HepG2 (cell line): ENCODE results near the gene NBEAL1. TPM values are rescaled to one million over a fixed set of nuclear protein-coding genes. Genes with fewer than 3 reads are reported as not detected.

ENCODE experiments used
- ATAC-seq: fragments of 200-7000 bp; cut with Tn5 transposase; 3 replicates; pipeline ENCODE4 v1.9.1; 2020; ENCODE audit warnings: mild to moderate bottlenecking, moderate library complexity
- BruUV-seq: library from RNA; stranded (reverse); fragments of 400-500 nt; replicated peaks from 2 replicates; lab custom pipeline; 2021; lab: Mats Ljungman, UMichigan
- CTCF ChIA-PET: fragments of 300-600 bp; formaldehyde crosslinking; extraction: SDS; loops from one replicate; lab custom pipeline; 2021; ENCODE audit warnings: low total read pairs, inconsistent platforms, low intra/inter-chr PET ratio; lab: Yijun Ruan, JAX
- POLR2A ChIA-PET: fragments of 350-600 bp; sonication (Branson Sonifier 250); formaldehyde crosslinking; loops from one replicate; lab custom pipeline; 2020; ENCODE audit warnings: antibody characterized with exemption, inconsistent platforms; lab: Yijun Ruan, JAX
- DNase-seq: peaks from one replicate; pipeline ENCODE4 v3.0.0-alpha.2; 2015; ENCODE audit warnings: low spot score
- FAIRE-seq: peaks from 3 replicates; lab custom pipeline; 2011; peaks lifted over from hg19 to GRCh38; lab: Jason Lieb, UNC
- H2AFZ ChIP-seq: one replicate; pipeline ENCODE4 v1.6.1; 2011; ENCODE audit warnings: low read length, inconsistent platforms
- H3K27ac ChIP-seq: fragments of 300-600 bp; 3 replicates; pipeline ENCODE4 v1.8.0; 2011; ENCODE audit warnings: mixed run types, mild to moderate bottlenecking, mixed read lengths, low read length, inconsistent platforms; ENCODE audit not compliant: insufficient read depth; ENCODE audit errors: extremely low read length
- H3K27me3 ChIP-seq, 2 experiments: fragments of 200-600 bp in 1 of 2; 2 replicates in 1 of 2; 3 replicates in 1 of 2; pipeline versions ENCODE4 v1.6.0 to v1.8.0; 2011; ENCODE audit warnings: low read length in 2 of 2, mild to moderate bottlenecking in 2 of 2, moderate library complexity in 2 of 2, inconsistent platforms in 1 of 2; ENCODE audit not compliant: insufficient read depth in 2 of 2, control insufficient read depth in 1 of 2
- H3K36me3 ChIP-seq, 2 experiments: fragments of 200-600 bp in 1 of 2; replicated peaks in 1 of 2; 2 replicates in 1 of 2; 3 replicates in 1 of 2; pipeline versions ENCODE4 v1.5.1 to v1.8.0; 2011; ENCODE audit warnings: low read length in 2 of 2, inconsistent platforms in 1 of 2; ENCODE audit not compliant: insufficient read depth in 2 of 2, control insufficient read depth in 1 of 2
- H3K4me1 ChIP-seq: 2 replicates; pipeline ENCODE4 v1.5.1; 2012; ENCODE audit warnings: low read length, inconsistent platforms; ENCODE audit not compliant: insufficient read depth
- H3K4me2 ChIP-seq: 2 replicates; pipeline ENCODE4 v1.6.0; 2011; ENCODE audit warnings: low read depth, low read length, inconsistent platforms
- H3K4me3 ChIP-seq, 3 experiments: fragments of 200-600 bp in 1 of 3; sonication (generic), shearing (Covaris generic) in 1 of 3; replicated peaks in 1 of 3; 2 replicates each; pipeline ENCODE4 v1.5.1; 2011 to 2016; ENCODE audit warnings: low read length in 3 of 3, inconsistent platforms in 2 of 3, low read depth in 2 of 3, mild to moderate bottlenecking in 2 of 3, control low read depth in 1 of 3, mixed read lengths in 1 of 3; ENCODE audit not compliant: insufficient read depth in 1 of 3
- H3K79me2 ChIP-seq: one replicate; pipeline ENCODE4 v1.6.1; 2011; ENCODE audit warnings: low read length, inconsistent platforms; ENCODE audit not compliant: insufficient read depth
- H3K9ac ChIP-seq: 2 replicates; pipeline ENCODE4 v1.6.0; 2011; ENCODE audit warnings: mild to moderate bottlenecking, low read depth, low read length, inconsistent platforms; ENCODE audit not compliant: insufficient read depth
- H3K9me3 ChIP-seq: 2 replicates; pipeline ENCODE4 v1.5.1; 2012; ENCODE audit warnings: mild to moderate bottlenecking, low read length
- H4K20me1 ChIP-seq: 2 replicates; pipeline ENCODE4 v1.6.0; 2011; ENCODE audit warnings: inconsistent platforms, mild to moderate bottlenecking, low read length, moderate library complexity; ENCODE audit not compliant: insufficient read depth
- ATF1 ChIP-seq: IDR thresholded peaks from 2 replicates; pipeline ENCODE4 v1.6.1; 2016; ENCODE audit warnings: mild to moderate bottlenecking, control low read depth
- BORCS8-MEF2B ChIP-seq: sonication (generic); formaldehyde crosslinking; IDR thresholded peaks from 2 replicates; pipeline ENCODE4 v1.8.0; 2022; ENCODE audit warnings: mild to moderate bottlenecking, missing genetic modification reagents
- DNMT1 ChIP-seq: sonication (generic); formaldehyde crosslinking; IDR thresholded peaks from 2 replicates; pipeline ENCODE4 v1.5.1; 2020; ENCODE audit warnings: mild to moderate bottlenecking, missing genetic modification reagents
- ETV5 ChIP-seq: IDR thresholded peaks from 2 replicates; pipeline ENCODE4 v1.6.1; 2018; ENCODE audit warnings: missing biosample characterization, missing genetic modification reagents, inconsistent platforms, borderline replicate concordance
- NBN ChIP-seq: fragments of 450-650 bp; conservative IDR thresholded peaks from 2 replicates; pipeline ENCODE4 v1.6.1; 2017
- NFKBIZ ChIP-seq: IDR thresholded peaks from 2 replicates; pipeline ENCODE4 v1.6.1; 2018; ENCODE audit warnings: missing genetic modification reagents, missing compliant biosample characterization
- RARA ChIP-seq: IDR thresholded peaks from 2 replicates; pipeline ENCODE4 v1.6.1; 2016; ENCODE audit warnings: missing genetic modification reagents, missing compliant biosample characterization
- RBAK ChIP-seq: sonication (generic); formaldehyde crosslinking; IDR thresholded peaks from 2 replicates; pipeline ENCODE4 v1.5.1; 2020; ENCODE audit warnings: mild to moderate bottlenecking, missing genetic modification reagents
- SAP130 ChIP-seq: IDR thresholded peaks from 2 replicates; pipeline ENCODE4 v1.6.1; 2016; ENCODE audit warnings: low read depth
- TGIF2 ChIP-seq: IDR thresholded peaks from 2 replicates; pipeline ENCODE4 v1.6.1; 2016; ENCODE audit warnings: control low read depth, missing compliant biosample characterization
- ZBTB8A ChIP-seq: sonication (generic); formaldehyde crosslinking; IDR thresholded peaks from 2 replicates; pipeline ENCODE4 v1.4.0; 2020; ENCODE audit warnings: mild to moderate bottlenecking, low read depth, missing genetic modification reagents, borderline replicate concordance
- ZNF383 ChIP-seq: sonication (generic); formaldehyde crosslinking; IDR thresholded peaks from 2 replicates; pipeline ENCODE4 v1.4.0; 2020; ENCODE audit warnings: missing genetic modification reagents, mild to moderate bottlenecking, borderline replicate concordance
- ZNF556 ChIP-seq: sonication (generic); formaldehyde crosslinking; IDR thresholded peaks from 2 replicates; pipeline ENCODE4 v1.4.0; 2020; ENCODE audit warnings: mild to moderate bottlenecking, missing genetic modification reagents, borderline replicate concordance
- ZNF678 ChIP-seq: sonication (generic); formaldehyde crosslinking; IDR thresholded peaks from 2 replicates; pipeline ENCODE4 v1.4.0; 2020; ENCODE audit warnings: mild to moderate bottlenecking, missing genetic modification reagents
- ZNF703 ChIP-seq: sonication (generic); formaldehyde crosslinking; IDR thresholded peaks from 2 replicates; pipeline ENCODE4 v1.5.1; 2020; ENCODE audit warnings: missing genetic modification reagents, mild to moderate bottlenecking, moderate library complexity, borderline replicate concordance
- ZNF780A ChIP-seq: sonication (generic); formaldehyde crosslinking; IDR thresholded peaks from 2 replicates; pipeline ENCODE4 v1.8.0; 2022; ENCODE audit warnings: mild to moderate bottlenecking, missing genetic modification reagents, moderate library complexity
- WGBS: methylation state at CpG from one replicate; pipeline ENCODE4 v1.1.6; 2017; ENCODE audit warnings: low lambda C conversion rate; 5-methylcytosine and 5-hydroxymethylcytosine counted together
- in situ Hi-C: cut with HindIII; loops from 2 replicates; pipeline ENCODE4 v1.10.0; 2017; ENCODE audit warnings: low pct_unique_long_range_greater_than_20kb; ENCODE audit not compliant: extremely low pct_ligation_motif_present
- intact Hi-C: fragments of 100-400 bp; cut with micrococcal nuclease; formaldehyde crosslinking; loops from one replicate; pipeline ENCODE4 v1.10.0; 2022; ENCODE audit not compliant: unreplicated experiment
- polyA plus RNA-seq, 8 experiments: library from polyadenylated mRNA; depleted of rRNA in 3 of 8; stranded (reverse) in 7 of 8; unstranded in 1 of 8; fragments of >200 nt; fragmentation: Illumina TruSeq in 4 of 8; extraction: Trizol in 4 of 8; gene quantifications; 2 replicates each; pipeline versions ENCODE4 v1.2.1 to v1.2.3, GENCODE V29; 2011 to 2016; ENCODE audit warnings: low read depth in 4 of 8, missing spikeins in 1 of 8, mixed read lengths in 1 of 8; ENCODE audit not compliant: insufficient read depth in 1 of 8
- total RNA-seq, 5 experiments: library from RNA; depleted of rRNA; stranded (reverse); fragments of >200 nt; fragmentation: Illumina TruSeq; extraction: Trizol; gene quantifications; 2 replicates each; pipeline ENCODE4 v1.2.3, GENCODE V29; 2016; ENCODE audit warnings: low read depth in 1 of 5
- TF ChIP-seq, protein P1 (sequence below): sonication (generic); formaldehyde crosslinking; IDR thresholded peaks from 2 replicates; pipeline ENCODE4 v1.5.1; 2020; ENCODE audit warnings: missing genetic modification reagents, mild to moderate bottlenecking, borderline replicate concordance
- TF ChIP-seq, protein P2 (sequence below): sonication (generic); formaldehyde crosslinking; IDR thresholded peaks from 2 replicates; pipeline ENCODE4 v1.4.0; 2020; ENCODE audit warnings: missing genetic modification reagents
- TF ChIP-seq, protein P3 (sequence below): sonication (generic); formaldehyde crosslinking; IDR thresholded peaks from 2 replicates; pipeline ENCODE4 v1.4.0; 2020; ENCODE audit warnings: mild to moderate bottlenecking, missing genetic modification reagents

Gene NBEAL1
- total and polyA plus RNA-seq, 2 of the 13 experiments (the other 11 are each of a cell fraction or from before 2014, with no cell fraction given), result 6.4 to 15.7 TPM

DNA sequence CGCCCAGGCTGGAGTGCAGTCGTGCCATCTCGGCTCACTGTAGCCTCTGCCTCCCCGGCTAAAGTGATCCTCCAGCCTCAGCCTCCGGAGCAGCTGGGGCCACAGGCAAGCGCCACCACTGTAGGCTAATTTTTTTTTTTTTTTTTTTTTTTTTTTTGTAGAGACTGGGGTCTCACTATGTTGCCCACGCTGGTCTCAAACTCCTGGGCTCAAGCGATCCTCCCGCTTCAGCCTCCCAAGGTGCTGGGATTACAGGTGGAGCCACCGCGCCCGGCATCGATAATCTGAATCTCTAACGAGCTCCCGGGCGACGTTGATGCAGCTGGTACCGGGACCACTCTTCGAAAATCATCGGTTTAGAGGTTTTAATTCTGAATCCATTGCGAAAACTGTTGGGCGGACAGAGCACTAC lies 223.6 kb downstream of the NBEAL1 start (continued):
- TF ChIP-seq, protein P1, sequence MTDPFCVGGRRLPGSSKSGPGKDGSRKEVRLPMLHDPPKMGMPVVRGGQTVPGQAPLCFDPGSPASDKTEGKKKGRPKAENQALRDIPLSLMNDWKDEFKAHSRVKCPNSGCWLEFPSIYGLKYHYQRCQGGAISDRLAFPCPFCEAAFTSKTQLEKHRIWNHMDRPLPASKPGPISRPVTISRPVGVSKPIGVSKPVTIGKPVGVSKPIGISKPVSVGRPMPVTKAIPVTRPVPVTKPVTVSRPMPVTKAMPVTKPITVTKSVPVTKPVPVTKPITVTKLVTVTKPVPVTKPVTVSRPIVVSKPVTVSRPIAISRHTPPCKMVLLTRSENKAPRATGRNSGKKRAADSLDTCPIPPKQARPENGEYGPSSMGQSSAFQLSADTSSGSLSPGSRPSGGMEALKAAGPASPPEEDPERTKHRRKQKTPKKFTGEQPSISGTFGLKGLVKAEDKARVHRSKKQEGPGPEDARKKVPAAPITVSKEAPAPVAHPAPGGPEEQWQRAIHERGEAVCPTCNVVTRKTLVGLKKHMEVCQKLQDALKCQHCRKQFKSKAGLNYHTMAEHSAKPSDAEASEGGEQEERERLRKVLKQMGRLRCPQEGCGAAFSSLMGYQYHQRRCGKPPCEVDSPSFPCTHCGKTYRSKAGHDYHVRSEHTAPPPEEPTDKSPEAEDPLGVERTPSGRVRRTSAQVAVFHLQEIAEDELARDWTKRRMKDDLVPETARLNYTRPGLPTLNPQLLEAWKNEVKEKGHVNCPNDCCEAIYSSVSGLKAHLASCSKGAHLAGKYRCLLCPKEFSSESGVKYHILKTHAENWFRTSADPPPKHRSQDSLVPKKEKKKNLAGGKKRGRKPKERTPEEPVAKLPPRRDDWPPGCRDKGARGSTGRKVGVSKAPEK (CRISPR knock-in tag), result no peak
- TF ChIP-seq RARA (no peak), ZBTB8A (CRISPR knock-in tag) (0 out of 2 replicates have a peak, but pooled peaks have one; percentile 32), ZNF383 (CRISPR knock-in tag) (peak; percentile 79; the same call in 1 of the 2 replicates)

DNA sequence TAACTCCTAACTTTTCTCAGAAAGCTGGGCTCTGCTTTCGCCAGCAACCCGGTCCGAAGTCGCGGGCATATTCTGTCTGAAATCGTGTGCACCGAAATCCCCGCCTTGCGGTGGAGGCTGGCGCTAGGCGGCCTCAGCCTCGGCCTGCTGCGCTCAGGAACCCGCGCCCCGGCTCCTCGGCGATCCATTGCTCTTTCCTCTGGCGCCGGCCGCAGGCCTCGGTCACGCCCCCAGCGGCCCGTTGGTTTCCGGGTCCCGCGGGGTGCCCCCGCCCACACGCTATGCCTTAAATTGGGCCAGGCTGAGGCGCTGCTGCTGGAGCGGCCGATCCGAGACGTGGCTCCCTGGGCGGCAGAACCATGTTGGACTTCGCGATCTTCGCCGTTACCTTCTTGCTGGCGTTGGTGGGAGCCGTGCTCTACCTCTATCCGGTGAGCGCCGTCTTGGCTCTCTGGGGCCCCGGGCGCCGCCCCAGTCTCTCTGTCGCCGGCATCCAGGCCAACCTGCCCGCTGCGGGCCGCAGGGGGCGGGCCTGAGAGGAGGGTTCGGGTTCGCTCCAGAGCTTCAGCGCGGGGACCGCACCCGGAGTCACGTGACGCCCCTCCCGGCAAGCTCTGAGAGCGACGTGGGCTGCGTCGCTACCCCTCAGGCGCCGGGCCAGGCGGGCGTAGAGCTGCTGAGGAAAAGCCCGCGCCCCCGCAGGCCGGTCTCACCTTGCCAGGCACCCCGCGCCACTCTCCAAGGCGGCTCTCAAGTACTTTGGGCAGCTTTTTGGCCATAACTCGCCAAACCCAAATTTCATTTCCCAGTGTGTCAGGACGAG lies 224.2 kb downstream of the NBEAL1 start, which contains the start of gene CYP20A1:
Gene CYP20A1 (plus strand): TSS at position 315 of the 823 bp plus-strand sequence. CDS start 45 bp downstream, at position 360.
- Histone ChIP-seq H2AFZ (peak within 1 kb of the TSS; percentile 75), H3K27ac (peak within 1 kb of the TSS; percentile 94), H3K4me2 (peak within 1 kb of the TSS; percentile 76), H3K9ac (peak within 1 kb of the TSS; percentile 83), H3K9me3 (no peaks in the 10 kb centered on the region), H3K4me1 (peaks cover 31% of the 10 kb centered on the region), H4K20me1 (no peaks in the 10 kb centered on the region), H3K79me2 (peaks cover 22% of the 10 kb centered on the region), H3K4me3 (peak within 1 kb of the TSS; percentile 78 to 83 (median 79)), H3K36me3 (peaks cover 0 to 3% of the 10 kb centered on the region in 2 experiments; a peak in 1 of 5 replicates), H3K27me3 (no peaks in the 10 kb centered on the region)
- WGBS, result 1% methylated on average over 33 of the region's 80 CpGs
- FAIRE-seq, result no peak
- intact Hi-C loops (loop anchor here (1.0 to 5.0 kb wide), 5 partner anchors 14 to 1597 kb away; partner anchors contain the start of genes ABI2, TMEM237 and WDR12), in situ Hi-C loops (loop anchor here (5.0 to 25.0 kb wide), 2 partner anchors 423 to 578 kb away; no protein-coding TSS in a partner anchor)
- ChIA-PET CTCF (interaction anchor here (1.7 kb wide), 1 partner anchor 14 kb away, joined by 6 read pairs; no protein-coding TSS in a partner anchor), POLR2A (interaction anchor here (0.5 to 2.3 kb wide), 21 partner anchors 9 to 581 kb away, joined by 3 to 25 read pairs (median 5); partner anchors contain the start of genes ABI2, NBEAL1, RAPH1 and WDR12)
- DNase-seq, result peak; percentile 93
- ATAC-seq, result peak; percentile 94
- TSS peak; percentile 80 for BruUV-seq
- TF ChIP-seq ZNF780A (CRISPR knock-in tag) (no peak), ZNF678 (peak; percentile 51; the same call in 1 of the 2 replicates), BORCS8-MEF2B (peak; percentile 95), ZNF556 (CRISPR knock-in tag) (peak; percentile 32; the same call in 1 of the 2 replicates), DNMT1 (peak; percentile 87), ATF1 (CRISPR knock-in tag) (peak; percentile 57), TGIF2 (peak; percentile 18; the same call in 1 of the 2 replicates), ZNF703 (CRISPR knock-in tag) (peak; percentile 98), ETV5 (CRISPR knock-in tag) (peak; percentile 71), SAP130 (CRISPR knock-in tag) (peak; percentile 91), NFKBIZ (peak; percentile 23; the same call in 1 of the 2 replicates), NBN (no peak), RBAK (CRISPR knock-in tag) (0 out of 2 replicates have a peak, but pooled peaks have one; percentile 55)
- TF ChIP-seq, protein P2, sequence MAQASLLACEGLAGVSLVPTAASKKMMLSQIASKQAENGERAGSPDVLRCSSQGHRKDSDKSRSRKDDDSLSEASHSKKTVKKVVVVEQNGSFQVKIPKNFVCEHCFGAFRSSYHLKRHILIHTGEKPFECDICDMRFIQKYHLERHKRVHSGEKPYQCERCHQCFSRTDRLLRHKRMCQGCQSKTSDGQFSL (CRISPR knock-in tag), result 0 out of 2 replicates have a peak, but pooled peaks have one; percentile 24
- TF ChIP-seq, protein P3, sequence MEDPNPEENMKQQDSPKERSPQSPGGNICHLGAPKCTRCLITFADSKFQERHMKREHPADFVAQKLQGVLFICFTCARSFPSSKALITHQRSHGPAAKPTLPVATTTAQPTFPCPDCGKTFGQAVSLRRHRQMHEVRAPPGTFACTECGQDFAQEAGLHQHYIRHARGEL (CRISPR knock-in tag), result peak; percentile 94
